Liver (tissue), 3 donors: ENCODE measurements around the gene FITM2.

Experiments used
- GABPA ChIP-seq, 2 donors: IDR thresholded peaks in 1 of 2; conservative IDR thresholded peaks in 1 of 2; 2 replicates each; pipeline ENCODE4 v1.6.1; 2016; ENCODE audit warnings: antibody characterized with exemption in 2 of 2, mild to moderate bottlenecking in 1 of 2, moderate library complexity in 1 of 2
- TAF1 ChIP-seq: conservative IDR thresholded peaks from 2 replicates; pipeline ENCODE4 v1.6.1; 2016; ENCODE audit warnings: antibody characterized with exemption, mild to moderate bottlenecking
- TF ChIP-seq, protein P1 (sequence below): IDR thresholded peaks from 2 replicates; pipeline ENCODE4 v1.6.1; 2016; ENCODE audit warnings: antibody characterized with exemption
- TF ChIP-seq, protein P2 (sequence below): fragments of 150-350 bp; IDR thresholded peaks from 2 replicates; pipeline ENCODE4 v1.5.1; 2017; ENCODE audit warnings: improper control_type of control experiment, low read depth, low read length; ENCODE audit not compliant: missing input control
- TF ChIP-seq, protein P3 (sequence below): IDR thresholded peaks from 2 replicates; pipeline ENCODE4 v1.6.1; 2016; ENCODE audit warnings: antibody characterized with exemption, mild to moderate bottlenecking
- TF ChIP-seq, protein P4 (sequence below): IDR thresholded peaks from 2 replicates; pipeline ENCODE4 v1.6.1; 2016; ENCODE audit warnings: antibody characterized with exemption
- donor health status: healthy.
- donor health status: healthy.

DNA sequence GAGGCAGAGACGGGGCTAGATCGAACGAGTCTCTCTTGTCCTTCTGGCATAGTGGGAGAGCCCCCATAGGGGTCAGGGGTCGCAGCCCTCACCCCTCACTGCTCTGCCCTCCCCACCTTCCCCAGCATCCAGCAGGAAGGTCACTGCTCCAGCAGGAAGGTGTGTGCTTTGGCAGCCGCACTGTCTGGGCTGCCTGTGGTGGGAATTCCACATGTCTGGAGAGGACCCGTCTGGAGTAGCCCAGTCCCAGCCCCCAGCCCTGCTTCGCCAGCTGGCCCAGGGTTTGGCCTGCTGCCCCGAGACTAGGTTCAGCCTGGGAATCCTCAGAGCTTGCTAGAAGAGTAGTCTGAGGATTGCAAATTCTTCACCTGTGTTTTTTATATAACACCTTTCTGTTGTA lies 23.3 kb upstream of the FITM2 start:
- TF ChIP-seq GABPA (IDR thresholded peaks at IDR 0.05 in 1 of 2, conservative IDR thresholded peaks at IDR 0.05 in 1 of 2) (no peak), TAF1 (no peak)
- TF ChIP-seq, protein P1, sequence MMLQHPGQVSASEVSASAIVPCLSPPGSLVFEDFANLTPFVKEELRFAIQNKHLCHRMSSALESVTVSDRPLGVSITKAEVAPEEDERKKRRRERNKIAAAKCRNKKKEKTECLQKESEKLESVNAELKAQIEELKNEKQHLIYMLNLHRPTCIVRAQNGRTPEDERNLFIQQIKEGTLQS: no peak
- TF ChIP-seq, protein P2, sequence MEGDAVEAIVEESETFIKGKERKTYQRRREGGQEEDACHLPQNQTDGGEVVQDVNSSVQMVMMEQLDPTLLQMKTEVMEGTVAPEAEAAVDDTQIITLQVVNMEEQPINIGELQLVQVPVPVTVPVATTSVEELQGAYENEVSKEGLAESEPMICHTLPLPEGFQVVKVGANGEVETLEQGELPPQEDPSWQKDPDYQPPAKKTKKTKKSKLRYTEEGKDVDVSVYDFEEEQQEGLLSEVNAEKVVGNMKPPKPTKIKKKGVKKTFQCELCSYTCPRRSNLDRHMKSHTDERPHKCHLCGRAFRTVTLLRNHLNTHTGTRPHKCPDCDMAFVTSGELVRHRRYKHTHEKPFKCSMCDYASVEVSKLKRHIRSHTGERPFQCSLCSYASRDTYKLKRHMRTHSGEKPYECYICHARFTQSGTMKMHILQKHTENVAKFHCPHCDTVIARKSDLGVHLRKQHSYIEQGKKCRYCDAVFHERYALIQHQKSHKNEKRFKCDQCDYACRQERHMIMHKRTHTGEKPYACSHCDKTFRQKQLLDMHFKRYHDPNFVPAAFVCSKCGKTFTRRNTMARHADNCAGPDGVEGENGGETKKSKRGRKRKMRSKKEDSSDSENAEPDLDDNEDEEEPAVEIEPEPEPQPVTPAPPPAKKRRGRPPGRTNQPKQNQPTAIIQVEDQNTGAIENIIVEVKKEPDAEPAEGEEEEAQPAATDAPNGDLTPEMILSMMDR: no peak
- TF ChIP-seq, protein P3, sequence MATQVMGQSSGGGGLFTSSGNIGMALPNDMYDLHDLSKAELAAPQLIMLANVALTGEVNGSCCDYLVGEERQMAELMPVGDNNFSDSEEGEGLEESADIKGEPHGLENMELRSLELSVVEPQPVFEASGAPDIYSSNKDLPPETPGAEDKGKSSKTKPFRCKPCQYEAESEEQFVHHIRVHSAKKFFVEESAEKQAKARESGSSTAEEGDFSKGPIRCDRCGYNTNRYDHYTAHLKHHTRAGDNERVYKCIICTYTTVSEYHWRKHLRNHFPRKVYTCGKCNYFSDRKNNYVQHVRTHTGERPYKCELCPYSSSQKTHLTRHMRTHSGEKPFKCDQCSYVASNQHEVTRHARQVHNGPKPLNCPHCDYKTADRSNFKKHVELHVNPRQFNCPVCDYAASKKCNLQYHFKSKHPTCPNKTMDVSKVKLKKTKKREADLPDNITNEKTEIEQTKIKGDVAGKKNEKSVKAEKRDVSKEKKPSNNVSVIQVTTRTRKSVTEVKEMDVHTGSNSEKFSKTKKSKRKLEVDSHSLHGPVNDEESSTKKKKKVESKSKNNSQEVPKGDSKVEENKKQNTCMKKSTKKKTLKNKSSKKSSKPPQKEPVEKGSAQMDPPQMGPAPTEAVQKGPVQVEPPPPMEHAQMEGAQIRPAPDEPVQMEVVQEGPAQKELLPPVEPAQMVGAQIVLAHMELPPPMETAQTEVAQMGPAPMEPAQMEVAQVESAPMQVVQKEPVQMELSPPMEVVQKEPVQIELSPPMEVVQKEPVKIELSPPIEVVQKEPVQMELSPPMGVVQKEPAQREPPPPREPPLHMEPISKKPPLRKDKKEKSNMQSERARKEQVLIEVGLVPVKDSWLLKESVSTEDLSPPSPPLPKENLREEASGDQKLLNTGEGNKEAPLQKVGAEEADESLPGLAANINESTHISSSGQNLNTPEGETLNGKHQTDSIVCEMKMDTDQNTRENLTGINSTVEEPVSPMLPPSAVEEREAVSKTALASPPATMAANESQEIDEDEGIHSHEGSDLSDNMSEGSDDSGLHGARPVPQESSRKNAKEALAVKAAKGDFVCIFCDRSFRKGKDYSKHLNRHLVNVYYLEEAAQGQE: no peak
- TF ChIP-seq, protein P4, sequence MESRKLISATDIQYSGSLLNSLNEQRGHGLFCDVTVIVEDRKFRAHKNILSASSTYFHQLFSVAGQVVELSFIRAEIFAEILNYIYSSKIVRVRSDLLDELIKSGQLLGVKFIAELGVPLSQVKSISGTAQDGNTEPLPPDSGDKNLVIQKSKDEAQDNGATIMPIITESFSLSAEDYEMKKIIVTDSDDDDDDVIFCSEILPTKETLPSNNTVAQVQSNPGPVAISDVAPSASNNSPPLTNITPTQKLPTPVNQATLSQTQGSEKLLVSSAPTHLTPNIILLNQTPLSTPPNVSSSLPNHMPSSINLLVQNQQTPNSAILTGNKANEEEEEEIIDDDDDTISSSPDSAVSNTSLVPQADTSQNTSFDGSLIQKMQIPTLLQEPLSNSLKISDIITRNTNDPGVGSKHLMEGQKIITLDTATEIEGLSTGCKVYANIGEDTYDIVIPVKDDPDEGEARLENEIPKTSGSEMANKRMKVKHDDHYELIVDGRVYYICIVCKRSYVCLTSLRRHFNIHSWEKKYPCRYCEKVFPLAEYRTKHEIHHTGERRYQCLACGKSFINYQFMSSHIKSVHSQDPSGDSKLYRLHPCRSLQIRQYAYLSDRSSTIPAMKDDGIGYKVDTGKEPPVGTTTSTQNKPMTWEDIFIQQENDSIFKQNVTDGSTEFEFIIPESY: no peak
